HFF-Myc (cell line): ENCODE results near the gene CHRM1.

Experiments
- DNase-seq: peaks from one replicate; pipeline ENCODE4 v3.0.0-alpha.2; 2011; ENCODE audit warnings: low read depth; ENCODE audit errors: extremely low read depth
- H3K4me3 ChIP-seq: replicated peaks from 2 replicates; pipeline ENCODE4 v1.5.1; 2011; ENCODE audit warnings: low read depth, mild to moderate bottlenecking, control low read depth, low read length
- TF ChIP-seq, protein P1 (sequence below): IDR thresholded peaks from 2 replicates; pipeline ENCODE4 v1.5.1; 2012; ENCODE audit warnings: mild to moderate bottlenecking, low read depth, low read length, control low read depth; ENCODE audit errors: missing control alignments

The CHRM1 gene

DNA sequence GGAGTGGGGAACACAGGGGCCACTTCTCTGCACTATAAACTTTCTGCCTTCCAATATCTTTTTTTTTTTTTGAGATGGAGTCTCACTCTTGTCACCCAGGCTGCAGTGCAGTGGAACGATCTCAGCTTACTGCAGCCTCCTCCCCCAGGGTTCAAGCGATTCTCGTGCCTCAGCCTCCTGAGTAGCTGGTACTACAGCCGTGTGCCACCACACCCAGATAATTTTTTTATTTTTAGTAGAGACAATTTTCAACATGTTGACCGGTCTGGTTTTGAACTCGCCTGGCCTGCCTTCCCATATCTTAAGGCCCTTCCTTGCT, 38.8 kb downstream of the CHRM1 start:
- TF ChIP-seq, protein P1, sequence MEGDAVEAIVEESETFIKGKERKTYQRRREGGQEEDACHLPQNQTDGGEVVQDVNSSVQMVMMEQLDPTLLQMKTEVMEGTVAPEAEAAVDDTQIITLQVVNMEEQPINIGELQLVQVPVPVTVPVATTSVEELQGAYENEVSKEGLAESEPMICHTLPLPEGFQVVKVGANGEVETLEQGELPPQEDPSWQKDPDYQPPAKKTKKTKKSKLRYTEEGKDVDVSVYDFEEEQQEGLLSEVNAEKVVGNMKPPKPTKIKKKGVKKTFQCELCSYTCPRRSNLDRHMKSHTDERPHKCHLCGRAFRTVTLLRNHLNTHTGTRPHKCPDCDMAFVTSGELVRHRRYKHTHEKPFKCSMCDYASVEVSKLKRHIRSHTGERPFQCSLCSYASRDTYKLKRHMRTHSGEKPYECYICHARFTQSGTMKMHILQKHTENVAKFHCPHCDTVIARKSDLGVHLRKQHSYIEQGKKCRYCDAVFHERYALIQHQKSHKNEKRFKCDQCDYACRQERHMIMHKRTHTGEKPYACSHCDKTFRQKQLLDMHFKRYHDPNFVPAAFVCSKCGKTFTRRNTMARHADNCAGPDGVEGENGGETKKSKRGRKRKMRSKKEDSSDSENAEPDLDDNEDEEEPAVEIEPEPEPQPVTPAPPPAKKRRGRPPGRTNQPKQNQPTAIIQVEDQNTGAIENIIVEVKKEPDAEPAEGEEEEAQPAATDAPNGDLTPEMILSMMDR, result no peak
- DNase-seq, result no peak
- H3K4me3 ChIP-seq, result peak overlapping the region; percentile 95

DNA sequence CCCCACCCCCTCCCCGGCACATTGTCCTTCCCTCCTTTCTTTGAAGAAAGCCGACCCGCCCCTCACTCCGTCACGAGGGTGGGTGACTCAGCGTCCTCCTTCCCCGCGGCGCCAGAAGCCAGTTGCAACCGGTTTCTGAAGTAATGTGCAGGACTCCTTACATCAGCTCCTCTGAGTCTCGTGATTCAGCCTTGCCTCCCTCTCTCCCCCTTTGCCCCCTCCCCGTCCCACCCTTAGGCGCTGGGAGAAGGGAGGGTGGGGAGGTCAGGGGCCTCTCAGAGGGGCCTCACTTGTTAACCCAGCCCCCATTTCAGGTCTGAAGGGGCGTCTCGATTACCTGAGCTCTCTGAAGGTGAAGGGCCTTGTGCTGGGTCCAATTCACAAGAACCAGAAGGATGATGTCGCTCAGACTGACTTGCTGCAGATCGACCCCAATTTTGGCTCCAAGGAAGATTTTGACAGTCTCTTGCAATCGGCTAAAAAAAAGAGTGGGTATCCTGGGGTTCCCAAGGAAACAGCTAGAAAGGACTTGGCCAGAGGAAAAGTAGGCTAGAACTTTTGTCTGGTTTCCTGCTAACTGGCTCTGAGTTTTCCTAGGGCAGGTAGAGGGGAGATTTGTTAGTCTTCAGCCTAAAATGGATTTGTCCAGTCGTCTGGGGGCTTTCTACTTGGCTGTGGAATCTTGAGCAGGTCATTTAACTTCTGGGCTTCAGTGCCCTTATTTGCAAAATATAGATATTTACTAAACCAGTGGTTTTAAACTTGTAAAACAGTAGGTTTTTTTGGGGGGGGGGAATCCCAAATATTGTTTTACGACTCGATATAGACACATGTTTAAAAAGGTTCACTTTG, 39.4 kb downstream of the CHRM1 start:
- peak overlapping the region; percentile 95 for H3K4me3 ChIP-seq
- peak; percentile 88 for DNase-seq
- TF ChIP-seq, protein P1, result no peak

DNA sequence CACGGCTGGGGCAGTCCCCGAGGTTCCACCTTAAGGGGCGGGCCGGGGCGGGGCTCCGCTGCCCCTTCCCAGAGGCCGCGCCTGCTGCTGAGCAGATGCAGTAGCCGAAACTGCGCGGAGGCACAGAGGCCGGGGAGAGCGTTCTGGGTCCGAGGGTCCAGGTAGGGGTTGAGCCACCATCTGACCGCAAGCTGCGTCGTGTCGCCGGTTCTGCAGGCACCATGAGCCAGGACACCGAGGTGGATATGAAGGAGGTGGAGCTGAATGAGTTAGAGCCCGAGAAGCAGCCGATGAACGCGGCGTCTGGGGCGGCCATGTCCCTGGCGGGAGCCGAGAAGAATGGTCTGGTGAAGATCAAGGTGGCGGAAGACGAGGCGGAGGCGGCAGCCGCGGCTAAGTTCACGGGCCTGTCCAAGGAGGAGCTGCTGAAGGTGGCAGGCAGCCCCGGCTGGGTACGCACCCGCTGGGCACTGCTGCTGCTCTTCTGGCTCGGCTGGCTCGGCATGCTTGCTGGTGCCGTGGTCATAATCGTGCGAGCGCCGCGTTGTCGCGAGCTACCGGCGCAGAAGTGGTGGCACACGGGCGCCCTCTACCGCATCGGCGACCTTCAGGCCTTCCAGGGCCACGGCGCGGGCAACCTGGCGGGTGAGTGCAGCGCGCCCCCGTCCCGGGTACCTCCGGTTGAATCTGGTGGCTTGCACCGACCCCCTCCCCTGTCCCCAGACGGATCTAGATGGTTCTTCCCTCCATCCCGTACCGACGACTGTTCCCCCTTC, 40.2 kb downstream of the CHRM1 start, which contains the start of gene SLC3A2:
Gene SLC3A2 (plus strand): TSS at position 94 of the 776 bp plus-strand sequence. CDS start 128 bp downstream, at position 222.
- TF ChIP-seq, protein P1, result peak; percentile 54
- DNase-seq, result no peak
- peak within 1 kb of the TSS; percentile 95 for H3K4me3 ChIP-seq

DNA sequence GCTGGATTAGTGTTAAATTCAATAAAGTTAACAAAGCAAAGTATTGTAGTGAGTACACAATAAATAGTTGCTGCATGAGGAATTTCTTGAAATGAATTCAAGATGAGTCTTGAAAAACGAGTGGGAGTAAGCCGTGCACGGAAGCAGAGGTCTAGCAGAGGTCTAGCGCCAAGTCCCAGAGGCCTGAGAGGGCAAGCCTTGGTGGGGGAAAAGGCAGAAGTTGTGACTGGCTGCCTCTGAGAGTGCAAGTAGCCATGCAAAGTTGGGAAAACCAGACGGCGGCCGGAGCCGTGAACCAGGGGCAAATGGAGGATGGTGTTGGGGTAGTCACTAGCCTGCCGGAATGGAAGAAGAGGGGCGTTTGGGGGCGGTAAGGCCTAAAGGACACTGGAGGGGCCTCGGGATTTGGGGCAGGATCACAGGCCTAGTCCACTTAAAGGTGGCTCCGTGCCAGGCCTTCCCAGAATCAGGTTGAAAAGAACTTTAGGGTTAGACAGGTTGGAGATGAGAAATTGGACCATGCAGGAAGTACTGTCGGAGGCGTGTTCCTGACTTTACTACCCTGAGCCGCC, 40.8 kb downstream of the CHRM1 start:
- TF ChIP-seq, protein P1, result no peak
- H3K4me3 ChIP-seq, result peak overlapping the region; percentile 95
- no peak for DNase-seq

DNA sequence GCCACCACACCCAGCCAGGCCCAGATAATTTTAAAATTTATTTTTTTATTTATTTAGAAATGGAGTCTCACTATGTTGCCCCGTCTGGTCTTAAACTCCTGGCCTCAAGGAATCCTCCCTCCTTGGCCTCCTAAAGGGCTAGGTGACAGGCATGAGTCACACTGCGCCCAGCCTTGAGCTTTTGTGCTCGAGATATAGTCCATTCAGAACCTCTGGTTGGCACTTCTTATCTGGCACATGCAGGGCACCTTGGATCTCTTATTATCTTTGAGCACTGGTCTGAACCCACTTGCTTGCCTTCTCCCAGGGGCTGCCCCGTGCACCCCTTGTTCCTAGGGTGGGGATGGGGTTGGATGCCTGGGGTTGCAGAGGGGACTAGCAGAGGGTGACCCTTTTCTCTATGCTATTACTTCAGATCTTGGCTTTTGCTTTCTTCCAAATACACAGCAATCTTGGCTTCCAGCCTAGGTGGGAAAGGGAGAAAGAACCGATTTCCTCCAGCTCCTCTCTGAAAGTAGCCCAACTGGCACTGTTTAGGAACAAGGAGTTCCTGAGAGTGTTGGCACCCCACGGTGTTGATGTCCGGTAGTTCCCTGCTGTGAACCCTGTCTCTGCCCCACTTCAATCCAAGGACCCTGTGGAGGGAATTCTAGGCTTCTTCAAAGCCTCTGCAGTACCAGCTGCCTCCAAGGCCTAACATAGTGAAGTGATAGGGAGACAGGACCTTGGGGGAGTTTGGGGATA, 41.8 kb downstream of the CHRM1 start:
- DNase-seq, result no peak
- TF ChIP-seq, protein P1, result no peak
- peak overlapping the region; percentile 95 for H3K4me3 ChIP-seq

DNA sequence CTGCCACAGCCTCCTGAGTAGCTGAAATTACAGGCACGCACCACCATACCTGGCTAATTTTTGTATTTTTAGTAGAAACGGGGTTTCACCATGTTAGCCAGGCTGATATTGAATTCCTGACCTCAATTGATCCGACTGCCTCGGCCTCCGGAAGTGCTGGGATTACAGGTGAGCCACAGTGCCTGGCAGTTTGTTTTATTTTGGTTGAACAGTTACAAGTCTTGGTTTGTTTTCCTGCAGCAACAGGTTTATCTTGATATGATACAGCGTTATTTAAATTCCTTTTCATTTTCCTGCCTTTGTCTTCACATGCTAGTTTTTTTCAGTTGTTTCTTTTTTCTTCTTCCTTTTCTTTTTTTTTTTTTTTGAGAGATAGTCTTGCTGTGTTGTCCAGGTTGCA, 44.5 kb downstream of the CHRM1 start:
- TF ChIP-seq, protein P1, result no peak
- DNase-seq, result no peak

More for the DNA sequence above, 44.5 kb downstream of the CHRM1 start:
- H3K4me3 ChIP-seq, result no peak overlapping the region
